Measurements from ENCODE around the gene LAMP5. TPM values are rescaled to one million over a fixed set of nuclear protein-coding genes. Genes with fewer than 3 reads are reported as not detected.

The LAMP5 gene
- total and polyA plus RNA-seq, 2 of the 13 experiments (the other 11 are each of a cell fraction or from before 2014, with no cell fraction given), result not detected

GRCh38 chr20:9508240-9508661, 6.1 kb upstream of the LAMP5 start:
- CTCF ChIA-PET (ENCODE audit: low intra/inter-chr PET ratio, low total read pairs), result no interaction called here
- 28% methylated on average over 22 of the region's 23 CpGs for WGBS (ENCODE audit: low lambda C conversion rate)
- FAIRE-seq (no peak), DNase-seq (ENCODE audit: low spot score) (no peak), ATAC-seq (no peak)
- Histone ChIP-seq H3K4me2 (ENCODE audit: low read depth, low read length) (no peak overlapping the region), H3K9me3 (ENCODE audit: low read length) (no peaks in the 10 kb centered on the region), H3K79me2 (ENCODE audit: insufficient read depth, low read length) (no peaks in the 10 kb centered on the region), H3K27ac (ENCODE audit: extremely low read length, insufficient read depth, low read length) (no peak overlapping the region), H3K4me3 (replicated peaks in 1 of 3; ENCODE audit: insufficient read depth in 1 of 3, low read depth in 2 of 3, low read length in 3 of 3) (no peak overlapping the region), H3K4me1 (ENCODE audit: insufficient read depth, low read length) (no peaks in the 10 kb centered on the region), H3K9ac (ENCODE audit: insufficient read depth, low read depth, low read length) (no peak overlapping the region), H3K36me3 (replicated peaks in 1 of 2; ENCODE audit: control insufficient read depth in 1 of 2, insufficient read depth in 2 of 2, low read length in 2 of 2) (no peaks in the 10 kb centered on the region), H2AFZ (ENCODE audit: low read length) (no peak overlapping the region), H4K20me1 (ENCODE audit: insufficient read depth, low read length) (no peaks in the 10 kb centered on the region), H3K27me3 (ENCODE audit: control insufficient read depth in 1 of 2, insufficient read depth in 2 of 2, low read length in 2 of 2) (peaks cover 5 to 58% of the 10 kb centered on the region in 2 experiments)
- no TSS peak for BruUV-seq (replicated peaks)
- TF ChIP-seq RFX3 (CRISPR knock-in tag; IDR thresholded peaks at IDR 0.05), result no peak
- no peak for TF ChIP-seq ELF1 (CRISPR knock-in tag; IDR thresholded peaks at IDR 0.05)
- TF ChIP-seq ELF4 (CRISPR knock-in tag; IDR thresholded peaks at IDR 0.05; ENCODE audit: borderline replicate concordance), result no peak
- no peak for TF ChIP-seq ZHX1 (CRISPR knock-in tag; IDR thresholded peaks at IDR 0.05; ENCODE audit: low read depth)
- TF ChIP-seq, protein P1, sequence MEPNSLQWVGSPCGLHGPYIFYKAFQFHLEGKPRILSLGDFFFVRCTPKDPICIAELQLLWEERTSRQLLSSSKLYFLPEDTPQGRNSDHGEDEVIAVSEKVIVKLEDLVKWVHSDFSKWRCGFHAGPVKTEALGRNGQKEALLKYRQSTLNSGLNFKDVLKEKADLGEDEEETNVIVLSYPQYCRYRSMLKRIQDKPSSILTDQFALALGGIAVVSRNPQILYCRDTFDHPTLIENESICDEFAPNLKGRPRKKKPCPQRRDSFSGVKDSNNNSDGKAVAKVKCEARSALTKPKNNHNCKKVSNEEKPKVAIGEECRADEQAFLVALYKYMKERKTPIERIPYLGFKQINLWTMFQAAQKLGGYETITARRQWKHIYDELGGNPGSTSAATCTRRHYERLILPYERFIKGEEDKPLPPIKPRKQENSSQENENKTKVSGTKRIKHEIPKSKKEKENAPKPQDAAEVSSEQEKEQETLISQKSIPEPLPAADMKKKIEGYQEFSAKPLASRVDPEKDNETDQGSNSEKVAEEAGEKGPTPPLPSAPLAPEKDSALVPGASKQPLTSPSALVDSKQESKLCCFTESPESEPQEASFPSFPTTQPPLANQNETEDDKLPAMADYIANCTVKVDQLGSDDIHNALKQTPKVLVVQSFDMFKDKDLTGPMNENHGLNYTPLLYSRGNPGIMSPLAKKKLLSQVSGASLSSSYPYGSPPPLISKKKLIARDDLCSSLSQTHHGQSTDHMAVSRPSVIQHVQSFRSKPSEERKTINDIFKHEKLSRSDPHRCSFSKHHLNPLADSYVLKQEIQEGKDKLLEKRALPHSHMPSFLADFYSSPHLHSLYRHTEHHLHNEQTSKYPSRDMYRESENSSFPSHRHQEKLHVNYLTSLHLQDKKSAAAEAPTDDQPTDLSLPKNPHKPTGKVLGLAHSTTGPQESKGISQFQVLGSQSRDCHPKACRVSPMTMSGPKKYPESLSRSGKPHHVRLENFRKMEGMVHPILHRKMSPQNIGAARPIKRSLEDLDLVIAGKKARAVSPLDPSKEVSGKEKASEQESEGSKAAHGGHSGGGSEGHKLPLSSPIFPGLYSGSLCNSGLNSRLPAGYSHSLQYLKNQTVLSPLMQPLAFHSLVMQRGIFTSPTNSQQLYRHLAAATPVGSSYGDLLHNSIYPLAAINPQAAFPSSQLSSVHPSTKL (CRISPR knock-in tag; IDR thresholded peaks at IDR 0.05), result no peak
- no peak for TF ChIP-seq TAF15 (IDR thresholded peaks at IDR 0.05; ENCODE audit: low read depth, low read length, poor library complexity, severe bottlenecking)
- TF ChIP-seq GABPA (IDR thresholded peaks at IDR 0.05; ENCODE audit: low read depth, low read length), result no peak
- no peak for TF ChIP-seq GABPA (CRISPR knock-in tag; IDR thresholded peaks at IDR 0.05; ENCODE audit: low read depth)
- TF ChIP-seq KLF13 (CRISPR knock-in tag; IDR thresholded peaks at IDR 0.05), result no peak
- TF ChIP-seq ZNF724P (CRISPR knock-in tag; IDR thresholded peaks at IDR 0.05; ENCODE audit: borderline replicate concordance), result no peak
- TF ChIP-seq MED8 (CRISPR knock-in tag; IDR thresholded peaks at IDR 0.05; ENCODE audit: insufficient replicate concordance), result no peak
- TF ChIP-seq SNAPC2 (CRISPR knock-in tag; IDR thresholded peaks at IDR 0.05), result no peak
- no peak for TF ChIP-seq MIER2 (CRISPR knock-in tag; IDR thresholded peaks at IDR 0.05)
- intact Hi-C loops (cut with micrococcal nuclease; ENCODE audit: unreplicated experiment), result no loop called here
- POLR2A ChIA-PET, result no interaction called here
- in situ Hi-C loops (cut with HindIII; ENCODE audit: extremely low pct_ligation_motif_present, low pct_unique_long_range_greater_than_20kb), result no loop called here
